Muscle of leg (tissue), 11 donors: ENCODE measurements around the gene CCDC24. TPM values are rescaled to one million over a fixed set of nuclear protein-coding genes. Genes with fewer than 3 reads are reported as not detected.
A peak's percentile ranks its signal among the peaks of the same experiment; 100 is the strongest.

ENCODE experiments used
- DNase-seq: peaks from one replicate; pipeline ENCODE4 v3.0.0; 2013
- H3K27ac ChIP-seq: one replicate; pipeline ENCODE4 v1.5.1; 2013; ENCODE audit warnings: mild to moderate bottlenecking, low read length, control low read depth
- H3K27me3 ChIP-seq: one replicate; pipeline ENCODE4 v1.6.1; 2013; ENCODE audit warnings: low read length; ENCODE audit not compliant: control insufficient read depth, insufficient read depth
- H3K36me3 ChIP-seq: one replicate; pipeline ENCODE4 v1.6.1; 2013; ENCODE audit warnings: low read length; ENCODE audit not compliant: control insufficient read depth, insufficient read depth
- H3K4me1 ChIP-seq: one replicate; pipeline ENCODE4 v1.6.1; 2013; ENCODE audit warnings: low read length; ENCODE audit not compliant: control insufficient read depth, insufficient read depth
- H3K4me3 ChIP-seq: one replicate; pipeline ENCODE4 v1.5.1; 2013; ENCODE audit warnings: low read length, control low read depth
- H3K9me3 ChIP-seq: replicated peaks from 2 replicates; pipeline ENCODE4 v1.6.1; 2013; ENCODE audit warnings: low read depth, low read length; ENCODE audit not compliant: control insufficient read depth
- WGBS: methylation state at CpG from one replicate; pipeline ENCODE4 v1.1.5; 2013; ENCODE audit warnings: missing lambda C conversion rate; ENCODE audit not compliant: insufficient coverage; 5-methylcytosine and 5-hydroxymethylcytosine counted together
- polyA plus RNA-seq, 8 donors: library from polyadenylated mRNA; unstranded; fragments of 120-200 nt; gene quantifications; one replicate each; pipeline versions ENCODE4 v1.2.1 to v1.2.3, GENCODE V29; 2013; ENCODE audit warnings: inconsistent platforms in 1 of 8, low replicate concordance in 1 of 8; ENCODE audit not compliant: insufficient read length in 8 of 8, insufficient read depth in 1 of 8
- total RNA-seq: library from RNA; stranded (reverse); fragments of 120-200 nt; gene quantifications from one replicate; pipeline ENCODE4 v1.2.4, GENCODE V29; 2013

Gene CCDC24
- total and polyA plus RNA-seq, 9 donors = 0.77 to 1.9 (median 1.2) TPM

- peaks cover 33% of the 10 kb centered on the region for H3K4me1 ChIP-seq
- peak overlapping the region; percentile 59 for H3K27ac ChIP-seq
Measured at GRCh38 chr1:43979528-43980254, 11.7 kb upstream of the CCDC24 start.

GRCh38 chr1:43980255-43981134 is 10.9 kb upstream of the CCDC24 start:
- peak overlapping the region; percentile 59 for H3K27ac ChIP-seq
- peaks cover 29% of the 10 kb centered on the region for H3K4me1 ChIP-seq
- H3K4me3 ChIP-seq = peak overlapping the region; percentile 50
- peaks cover 41% of the 10 kb centered on the region for H3K36me3 ChIP-seq
- no peak for DNase-seq
- no peaks in the 10 kb centered on the region for H3K27me3 ChIP-seq
- 50% methylated on average over 9 of the region's 13 CpGs for WGBS
- H3K9me3 ChIP-seq = no peaks in the 10 kb centered on the region

More at GRCh38 chr1:43979528-43980254, 11.7 kb upstream of the CCDC24 start:
- Histone ChIP-seq H3K9me3 (no peaks in the 10 kb centered on the region), H3K36me3 (peaks cover 35% of the 10 kb centered on the region), H3K4me3 (peak overlapping the region; percentile 50), H3K27me3 (no peaks in the 10 kb centered on the region)
- WGBS = 1% methylated on average over 37 of the region's 45 CpGs
- DNase-seq = peak; percentile 67

- no peaks in the 10 kb centered on the region for H3K9me3 ChIP-seq
- no peaks in the 10 kb centered on the region for H3K27me3 ChIP-seq
- no peak for DNase-seq
- peaks cover 23% of the 10 kb centered on the region for H3K4me1 ChIP-seq
- peaks cover 44% of the 10 kb centered on the region for H3K36me3 ChIP-seq
- 87% methylated on average over 19 of the region's 20 CpGs for WGBS
- H3K27ac ChIP-seq = no peak overlapping the region
- H3K4me3 ChIP-seq = no peak overlapping the region
Measured at GRCh38 chr1:43981135-43981491, 10.3 kb upstream of the CCDC24 start.

GRCh38 chr1:43981636-43982035 is 9.8 kb upstream of the CCDC24 start:
- Histone ChIP-seq H3K36me3 (peaks cover 44% of the 10 kb centered on the region), H3K4me1 (peaks cover 21% of the 10 kb centered on the region)
- WGBS = 90% methylated on average over 7 of the region's 20 CpGs

GRCh38 chr1:43982241-43982640 is 9.2 kb upstream of the CCDC24 start:
- Histone ChIP-seq H3K27ac (no peak overlapping the region), H3K4me3 (no peak overlapping the region), H3K36me3 (peaks cover 39% of the 10 kb centered on the region), H3K27me3 (no peaks in the 10 kb centered on the region), H3K4me1 (peaks cover 21% of the 10 kb centered on the region), H3K9me3 (no peaks in the 10 kb centered on the region)
- 86% methylated on average over 7 of the region's 8 CpGs for WGBS
- DNase-seq = no peak

More at GRCh38 chr1:43981636-43982035, 9.8 kb upstream of the CCDC24 start:
- Histone ChIP-seq H3K9me3 (no peaks in the 10 kb centered on the region), H3K4me3 (no peak overlapping the region), H3K27me3 (no peaks in the 10 kb centered on the region), H3K27ac (no peak overlapping the region)
- no peak for DNase-seq

- H3K36me3 ChIP-seq = peaks cover 37% of the 10 kb centered on the region
- H3K4me3 ChIP-seq = no peak overlapping the region
- no peaks in the 10 kb centered on the region for H3K9me3 ChIP-seq
- no peak overlapping the region for H3K27ac ChIP-seq
- H3K27me3 ChIP-seq = no peaks in the 10 kb centered on the region
- WGBS = 81% methylated on average over 15 of the region's 15 CpGs
- H3K4me1 ChIP-seq = peaks cover 21% of the 10 kb centered on the region
- DNase-seq = no peak
Measured at GRCh38 chr1:43982808-43983207, 8.6 kb upstream of the CCDC24 start.

GRCh38 chr1:43983253-43983899 is 8.0 kb upstream of the CCDC24 start:
- H3K4me3 ChIP-seq = no peak overlapping the region
- H3K9me3 ChIP-seq = no peaks in the 10 kb centered on the region
- H3K36me3 ChIP-seq = peaks cover 34% of the 10 kb centered on the region
- 56% methylated on average over 7 of the region's 12 CpGs for WGBS
- DNase-seq = no peak
- H3K4me1 ChIP-seq = peaks cover 19% of the 10 kb centered on the region
- H3K27ac ChIP-seq = no peak overlapping the region
- no peaks in the 10 kb centered on the region for H3K27me3 ChIP-seq

GRCh38 chr1:43984855-43985254 is 6.5 kb upstream of the CCDC24 start:
- no peak for DNase-seq
- no peak overlapping the region for H3K27ac ChIP-seq
- peaks cover 34% of the 10 kb centered on the region for H3K36me3 ChIP-seq

GRCh38 chr1:43985984-43986595 is 5.3 kb upstream of the CCDC24 start:
- WGBS = 67% methylated on average over 4 of the region's 4 CpGs
- Histone ChIP-seq H3K27ac (no peak overlapping the region), H3K4me3 (no peak overlapping the region), H3K36me3 (peaks cover 34% of the 10 kb centered on the region), H3K9me3 (no peaks in the 10 kb centered on the region), H3K27me3 (no peaks in the 10 kb centered on the region), H3K4me1 (peaks cover 4% of the 10 kb centered on the region)
- no peak for DNase-seq

More at GRCh38 chr1:43984855-43985254, 6.5 kb upstream of the CCDC24 start:
- H3K4me3 ChIP-seq = no peak overlapping the region
- H3K9me3 ChIP-seq = no peaks in the 10 kb centered on the region
- 92% methylated on average over 15 of the region's 16 CpGs for WGBS
- H3K4me1 ChIP-seq = peaks cover 12% of the 10 kb centered on the region
- H3K27me3 ChIP-seq = no peaks in the 10 kb centered on the region
